Transverse colon (tissue), 4 donors: ENCODE data around the gene FZD10.

Source experiments
- EP300 ChIP-seq: sonication (generic); formaldehyde crosslinking; IDR thresholded peaks from one replicate; pipeline ENCODE4 v1.6.1; 2017; ENCODE audit warnings: antibody characterized with exemption, low read depth
- POLR2A ChIP-seq: fragments of 450-650 bp; IDR thresholded peaks from one replicate; pipeline ENCODE4 v1.6.1; 2016; ENCODE audit warnings: antibody characterized with exemption, mild to moderate bottlenecking, moderate library complexity
- POLR2AphosphoS5 ChIP-seq, 3 donors: sonication (generic); formaldehyde crosslinking; IDR thresholded peaks; one replicate each; pipeline ENCODE4 v1.6.1; 2016; ENCODE audit warnings: antibody characterized with exemption in 3 of 3
- TF ChIP-seq, protein P1 (sequence below), 5 experiments: fragments of 200-600 bp in 3 of 5; fragments of 450-650 bp in 2 of 5; sonication (generic) in 3 of 5; IDR thresholded peaks; 1 replicate in 2 of 5; 2 replicates in 3 of 5; pipeline ENCODE4 v1.5.1; 2016 to 2017; ENCODE audit warnings: antibody characterized with exemption in 5 of 5, inconsistent platforms in 3 of 5, mild to moderate bottlenecking in 2 of 5, moderate library complexity in 1 of 5

DNA sequence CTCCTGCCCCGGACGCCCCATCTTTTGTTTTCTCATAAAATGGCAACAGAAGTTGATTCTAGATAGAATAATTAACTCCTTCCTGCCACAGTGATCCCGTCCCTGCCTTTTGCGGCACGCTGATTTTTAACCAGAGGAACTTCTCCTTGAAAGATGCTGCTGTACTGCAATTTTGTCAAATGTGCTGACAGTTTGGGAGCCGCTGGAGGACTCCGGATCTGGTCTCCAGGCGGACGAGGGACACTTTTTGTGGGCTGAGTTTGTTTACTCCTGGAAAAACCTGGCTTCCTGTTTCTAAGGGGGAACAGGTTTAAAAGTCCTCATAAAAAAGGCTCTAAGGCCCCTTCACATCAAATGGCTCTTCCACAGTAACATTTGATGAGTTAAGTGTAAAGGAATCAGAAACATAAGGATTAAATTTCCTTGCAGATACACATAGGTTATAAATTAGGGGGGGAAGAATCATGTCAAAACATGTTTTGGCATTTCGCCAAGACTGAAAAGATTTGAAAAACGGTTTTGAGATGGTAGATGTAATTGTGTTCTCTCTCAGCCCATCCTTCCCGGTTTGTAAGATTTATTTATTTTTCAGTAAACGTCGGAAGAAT is 15.5 kb downstream of the FZD10 start:
- TF ChIP-seq, protein P1, sequence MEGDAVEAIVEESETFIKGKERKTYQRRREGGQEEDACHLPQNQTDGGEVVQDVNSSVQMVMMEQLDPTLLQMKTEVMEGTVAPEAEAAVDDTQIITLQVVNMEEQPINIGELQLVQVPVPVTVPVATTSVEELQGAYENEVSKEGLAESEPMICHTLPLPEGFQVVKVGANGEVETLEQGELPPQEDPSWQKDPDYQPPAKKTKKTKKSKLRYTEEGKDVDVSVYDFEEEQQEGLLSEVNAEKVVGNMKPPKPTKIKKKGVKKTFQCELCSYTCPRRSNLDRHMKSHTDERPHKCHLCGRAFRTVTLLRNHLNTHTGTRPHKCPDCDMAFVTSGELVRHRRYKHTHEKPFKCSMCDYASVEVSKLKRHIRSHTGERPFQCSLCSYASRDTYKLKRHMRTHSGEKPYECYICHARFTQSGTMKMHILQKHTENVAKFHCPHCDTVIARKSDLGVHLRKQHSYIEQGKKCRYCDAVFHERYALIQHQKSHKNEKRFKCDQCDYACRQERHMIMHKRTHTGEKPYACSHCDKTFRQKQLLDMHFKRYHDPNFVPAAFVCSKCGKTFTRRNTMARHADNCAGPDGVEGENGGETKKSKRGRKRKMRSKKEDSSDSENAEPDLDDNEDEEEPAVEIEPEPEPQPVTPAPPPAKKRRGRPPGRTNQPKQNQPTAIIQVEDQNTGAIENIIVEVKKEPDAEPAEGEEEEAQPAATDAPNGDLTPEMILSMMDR (IDR thresholded peaks at IDR 0.05), result no peak
- TF ChIP-seq POLR2AphosphoS5 (IDR thresholded peaks at IDR 0.05) (no peak), EP300 (no peak), POLR2A (no peak)
